GM21619 (cell line): Measurements from ENCODE around the gene DGKG.

Experiments used
- ATAC-seq: cut with Tn5 transposase; IDR thresholded peaks from one replicate; pipeline ENCODE4 v1.9.1; 2021; ENCODE audit not compliant: unreplicated experiment

Gene DGKG

GRCh38 chr3:186361762-186362536, at the start of gene DGKG:
Gene DGKG, minus strand, starts transcription at chr3:186362234. Its CDS starts 41,775 bp downstream, at chr3:186320459.
- ATAC-seq: peak; percentile 72

- ATAC-seq: no peak
These were observed 49.1 kb upstream of the DGKG start for GRCh38 chr3:186411089-186411488.

GRCh38 chr3:186406669-186407635, 44.9 kb upstream of the DGKG start:
- no peak for ATAC-seq

GRCh38 chr3:186401556-186401955, 39.5 kb upstream of the DGKG start:
- ATAC-seq: no peak

- ATAC-seq: no peak
These were observed 38.6 kb upstream of the DGKG start for GRCh38 chr3:186400662-186401061.

- ATAC-seq: no peak
These were observed 38.0 kb upstream of the DGKG start for GRCh38 chr3:186400026-186400425.

GRCh38 chr3:186394566-186395217, 32.7 kb upstream of the DGKG start:
- ATAC-seq: no peak

- no peak for ATAC-seq
These were observed 25.0 kb upstream of the DGKG start for GRCh38 chr3:186386883-186387560.

- ATAC-seq: no peak
These were observed 24.0 kb upstream of the DGKG start for GRCh38 chr3:186385856-186386602.

GRCh38 chr3:186383026-186383993, 21.3 kb upstream of the DGKG start:
- no peak for ATAC-seq

- no peak for ATAC-seq
These were observed 20.3 kb upstream of the DGKG start for GRCh38 chr3:186382217-186382885.

- no peak for ATAC-seq
These were observed 19.6 kb upstream of the DGKG start for GRCh38 chr3:186381424-186382216.

GRCh38 chr3:186380622-186381380, 18.8 kb upstream of the DGKG start:
- ATAC-seq: no peak

- ATAC-seq: no peak
These were observed 13.4 kb upstream of the DGKG start for GRCh38 chr3:186375443-186375842.

- no peak for ATAC-seq
These were observed 12.3 kb upstream of the DGKG start for GRCh38 chr3:186374376-186374775.

- no peak for ATAC-seq
These were observed 7.2 kb upstream of the DGKG start for GRCh38 chr3:186369217-186369616.

- no peak for ATAC-seq
These were observed 6.7 kb upstream of the DGKG start for GRCh38 chr3:186368717-186369116.
